HG02610 (cell line): Measurements from ENCODE around the gene NOL4L.

Experiments
- ATAC-seq: cut with Tn5 transposase; IDR thresholded peaks from one replicate; pipeline ENCODE4 v1.9.1; 2021; ENCODE audit warnings: mild to moderate bottlenecking, moderate library complexity; ENCODE audit not compliant: unreplicated experiment

The NOL4L gene

GRCh38 chr20:32577657-32578056 lies 7.5 kb downstream of the NOL4L start:
- ATAC-seq, result no peak

DNA sequence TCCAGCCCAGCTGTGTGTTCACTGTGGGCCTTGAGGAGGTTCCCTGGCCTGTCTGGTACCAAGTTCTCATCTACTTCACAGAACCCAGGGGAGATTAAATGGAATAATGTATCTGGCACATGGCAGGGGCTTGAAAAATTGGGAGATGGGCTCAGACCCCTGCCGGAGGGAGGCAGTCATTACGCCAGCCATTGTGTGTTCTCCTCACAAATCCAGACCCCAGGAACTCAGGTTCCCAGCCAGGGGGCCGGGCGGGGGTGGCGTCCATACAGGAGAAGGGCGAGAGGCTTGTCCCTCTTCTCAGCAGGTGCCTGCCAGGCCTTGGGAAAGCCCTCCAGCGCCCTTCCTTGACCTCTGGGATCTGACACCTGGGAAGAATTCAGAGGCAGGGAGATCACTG lies 8.1 kb downstream of the NOL4L start:
- ATAC-seq, result no peak

DNA sequence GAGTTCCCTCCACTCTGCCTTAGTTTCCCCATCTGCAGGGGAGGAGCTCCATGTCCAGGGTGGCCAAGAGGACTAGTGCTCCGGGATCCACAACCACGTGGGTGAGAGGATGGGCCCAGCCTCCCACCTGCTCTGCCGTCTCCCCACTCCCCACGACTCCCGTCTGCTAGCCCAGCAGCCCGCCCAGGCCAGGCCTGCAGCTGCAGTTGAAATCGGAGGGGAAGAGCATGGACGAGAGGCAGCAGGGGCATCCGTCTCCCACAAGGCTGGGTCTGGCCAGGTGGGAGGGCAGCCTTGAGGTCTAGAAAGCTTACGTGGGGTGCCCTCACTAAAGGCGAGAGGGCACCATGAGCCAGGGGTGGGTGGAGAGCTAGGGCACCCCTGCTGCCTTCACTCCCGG lies 8.6 kb downstream of the NOL4L start:
- no peak for ATAC-seq

DNA sequence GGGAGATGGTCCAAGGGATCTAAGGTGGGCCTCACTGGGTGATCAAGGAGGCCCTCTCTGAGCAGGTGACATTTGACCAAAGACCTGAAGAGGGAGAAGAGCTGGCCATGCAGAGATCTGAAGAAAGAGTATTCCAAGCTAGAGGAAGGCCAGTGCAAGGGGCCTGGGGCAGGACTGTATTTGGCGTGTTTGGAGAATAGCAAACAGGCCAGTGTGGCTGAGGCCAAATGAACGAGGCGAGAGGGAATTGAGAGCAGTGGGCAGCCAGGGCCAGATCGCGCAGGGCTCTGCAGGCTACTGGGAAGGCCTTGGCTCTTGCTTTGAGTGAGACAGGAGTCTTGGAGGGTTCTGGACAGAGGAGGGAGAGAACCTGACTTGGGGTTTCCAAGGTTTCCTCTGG lies 9.3 kb downstream of the NOL4L start:
- no peak for ATAC-seq

DNA sequence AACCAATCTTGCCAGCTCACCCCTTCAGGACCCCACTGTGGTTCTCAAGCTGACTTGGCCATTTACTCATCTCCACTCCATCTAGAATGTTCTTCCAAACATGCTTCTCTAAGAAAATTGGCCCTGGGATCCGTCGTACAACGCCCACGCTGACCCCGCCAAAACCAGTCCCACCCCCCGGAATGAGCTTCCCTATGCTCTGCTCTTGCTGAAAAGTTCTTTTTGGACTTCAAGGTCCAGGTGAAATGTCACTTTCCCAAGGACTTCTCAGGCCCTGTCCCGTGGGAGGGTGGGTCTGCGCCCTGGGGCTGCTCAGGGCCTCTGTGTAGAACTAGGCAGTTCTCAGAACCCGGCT lies 9.9 kb downstream of the NOL4L start:
- no peak for ATAC-seq

GRCh38 chr20:32574296-32575226 lies 10.6 kb downstream of the NOL4L start:
- ATAC-seq, result no peak

DNA sequence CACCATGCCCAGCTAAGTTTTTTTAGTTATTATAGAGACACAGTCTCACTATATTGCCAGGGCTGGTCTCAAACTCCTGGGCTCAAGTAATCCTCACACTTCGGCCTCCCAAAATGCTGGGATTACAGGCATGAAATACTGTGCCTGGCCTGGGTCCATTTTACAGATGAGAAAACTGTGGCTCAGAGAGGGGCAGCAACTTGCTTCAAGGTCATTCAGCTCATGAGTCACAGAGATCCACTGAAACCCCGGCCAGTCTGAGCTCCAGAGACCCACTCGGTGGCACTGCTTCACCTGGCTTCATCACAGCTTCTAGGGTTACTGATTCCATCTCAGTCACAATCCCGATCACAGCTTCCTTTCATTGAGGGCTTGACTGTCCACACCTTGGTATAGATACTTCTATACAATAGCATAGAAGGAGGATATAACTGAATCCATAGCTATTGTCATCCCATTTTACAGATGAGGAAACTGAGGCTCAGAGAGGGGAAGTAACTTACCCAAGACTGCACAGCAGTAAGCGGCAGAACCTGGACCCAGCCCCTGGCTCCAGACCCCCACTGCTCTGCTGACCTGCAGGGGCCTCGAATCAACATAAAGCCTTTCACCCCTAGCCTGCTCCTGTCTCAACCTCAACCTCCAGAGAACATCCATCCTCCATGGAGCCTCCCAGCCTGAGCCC lies 11.8 kb downstream of the NOL4L start:
- no peak for ATAC-seq

- ATAC-seq, result no peak
Observed at GRCh38 chr20:32572271-32572968, 12.7 kb downstream of the NOL4L start.

- ATAC-seq, result no peak
Observed at GRCh38 chr20:32571566-32571965, 13.6 kb downstream of the NOL4L start.

DNA sequence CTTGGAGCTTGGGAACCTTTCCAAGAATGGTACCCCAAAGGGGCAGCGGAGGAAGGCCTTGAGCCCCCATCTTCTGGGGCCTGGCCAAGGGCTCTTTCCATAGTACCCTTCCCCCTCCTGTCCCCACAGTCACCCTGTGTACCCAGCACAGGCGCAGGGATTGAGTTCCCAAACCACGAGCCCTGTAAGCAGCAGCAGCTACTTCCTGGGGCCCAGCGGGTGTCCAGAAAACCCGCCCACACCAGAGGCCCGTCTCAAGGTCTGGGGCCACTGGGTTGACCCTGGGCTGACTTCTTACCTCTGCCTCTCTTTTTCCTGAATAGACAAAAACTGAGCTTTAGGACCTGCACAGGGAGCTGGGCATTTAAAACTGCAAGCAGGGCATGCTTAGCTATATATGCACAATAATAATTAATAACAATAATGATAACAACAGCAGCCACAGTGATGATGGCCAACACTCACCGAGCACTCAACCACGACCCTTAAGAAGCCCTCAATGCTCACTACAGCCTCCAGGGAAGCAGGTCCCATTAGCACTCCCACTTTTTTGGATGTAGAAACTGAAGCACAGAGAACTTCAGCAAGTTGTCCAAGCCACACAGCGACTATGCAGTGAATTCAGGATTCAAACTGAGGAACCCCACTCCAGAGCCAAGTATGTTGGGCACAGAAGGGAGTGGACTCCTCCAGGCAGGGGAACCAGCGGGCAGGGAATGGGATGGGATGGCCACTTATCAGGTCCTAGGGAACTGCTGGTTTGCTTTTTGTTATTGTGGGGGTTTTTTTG lies 14.5 kb downstream of the NOL4L start:
- no peak for ATAC-seq

DNA sequence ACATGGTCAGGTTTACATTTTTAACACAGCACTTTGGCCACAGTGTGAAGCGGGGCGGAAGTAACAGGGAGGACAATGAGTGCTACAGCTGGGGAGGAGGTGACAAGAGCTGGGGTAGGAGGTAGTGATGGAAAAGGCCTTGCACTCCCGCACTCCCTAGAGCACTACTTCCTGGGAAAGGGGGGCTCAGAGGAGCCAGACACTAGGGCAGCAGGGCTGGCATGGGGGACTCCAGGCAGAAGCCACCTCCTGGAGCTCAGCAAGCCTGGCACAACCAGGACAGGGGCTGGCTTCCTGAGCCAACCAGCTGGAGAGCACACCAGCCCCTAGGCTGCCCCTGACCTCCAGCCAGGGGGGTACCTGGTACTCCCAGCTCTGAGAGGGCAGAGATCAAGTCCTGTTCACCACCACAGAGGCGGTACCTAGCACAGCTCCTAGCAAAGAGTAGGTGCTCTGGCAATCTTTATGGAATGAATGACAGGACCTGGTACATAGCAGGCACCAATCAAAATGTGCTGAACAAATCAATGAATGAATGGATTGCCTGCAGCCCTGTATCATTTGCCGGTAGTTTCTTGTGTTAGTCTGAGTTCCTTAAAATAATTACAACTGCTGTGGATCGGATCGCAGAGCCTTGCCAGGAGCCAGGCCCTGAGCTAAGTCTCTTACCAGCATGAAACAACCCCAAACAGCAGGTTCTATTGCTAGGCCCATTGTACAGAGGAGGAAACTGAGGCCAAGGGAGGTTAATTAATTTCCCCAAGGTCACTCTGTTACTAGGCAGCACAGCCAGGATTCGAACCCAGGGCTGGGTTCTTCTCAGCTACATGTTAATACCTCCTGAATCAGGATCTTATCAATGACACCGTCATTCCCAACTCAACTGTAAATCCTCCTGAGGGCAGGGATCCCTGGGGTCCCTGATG lies 15.5 kb downstream of the NOL4L start:
- ATAC-seq, result no peak

DNA sequence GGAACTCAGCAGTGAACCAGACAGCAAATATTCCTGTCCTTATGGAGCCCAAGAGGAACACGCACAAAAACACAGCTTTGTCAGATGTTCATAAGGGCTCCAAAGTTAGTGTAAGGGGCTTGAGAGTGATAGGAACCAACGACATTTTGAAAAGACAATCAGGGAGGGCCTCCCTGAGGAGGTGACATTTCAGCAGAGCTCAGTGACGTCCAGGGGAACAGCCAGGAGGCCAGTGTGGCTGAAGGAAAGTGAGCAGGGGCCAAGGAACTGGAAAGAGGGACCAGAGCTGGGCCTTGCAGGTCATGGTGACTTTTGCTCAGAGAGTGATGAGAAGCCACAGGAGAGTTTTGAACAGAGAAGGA lies 16.1 kb downstream of the NOL4L start:
- ATAC-seq, result no peak

DNA sequence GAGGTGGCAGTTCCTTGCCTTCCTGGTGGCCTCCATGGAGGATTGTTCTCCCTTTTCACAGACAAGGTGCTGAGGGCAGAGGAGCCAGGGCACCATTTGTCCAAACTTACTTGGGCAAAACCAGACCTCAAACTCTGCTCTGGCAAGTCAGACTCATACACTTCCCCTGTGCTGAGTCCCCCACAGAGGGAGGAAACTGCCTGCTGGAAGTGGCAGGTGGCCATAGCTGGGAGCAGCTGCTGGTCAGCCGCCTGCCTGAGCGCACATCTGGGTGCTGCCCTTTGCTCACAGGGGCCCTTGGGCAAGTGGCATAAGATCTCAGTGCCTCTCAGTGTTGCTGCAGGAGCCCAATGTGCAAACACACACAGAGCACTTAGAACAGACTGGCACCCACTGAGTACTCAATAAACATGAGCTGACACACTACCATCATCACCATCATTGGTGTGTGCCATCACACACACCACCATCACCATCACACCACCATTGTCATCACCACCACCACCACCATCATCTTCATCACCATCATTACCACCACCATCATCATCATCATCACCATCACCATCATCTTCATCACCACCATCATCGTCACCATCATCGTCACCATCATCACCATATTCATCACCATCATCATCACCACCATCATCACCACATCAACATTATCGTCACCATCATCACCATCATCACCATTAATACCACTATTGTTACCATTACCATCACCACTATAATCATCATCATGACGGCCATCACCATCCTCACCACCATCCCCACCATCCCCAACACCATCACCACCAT lies 17.6 kb downstream of the NOL4L start:
- ATAC-seq, result no peak

GRCh38 chr20:32566379-32567374 lies 18.5 kb downstream of the NOL4L start:
- ATAC-seq, result no peak

DNA sequence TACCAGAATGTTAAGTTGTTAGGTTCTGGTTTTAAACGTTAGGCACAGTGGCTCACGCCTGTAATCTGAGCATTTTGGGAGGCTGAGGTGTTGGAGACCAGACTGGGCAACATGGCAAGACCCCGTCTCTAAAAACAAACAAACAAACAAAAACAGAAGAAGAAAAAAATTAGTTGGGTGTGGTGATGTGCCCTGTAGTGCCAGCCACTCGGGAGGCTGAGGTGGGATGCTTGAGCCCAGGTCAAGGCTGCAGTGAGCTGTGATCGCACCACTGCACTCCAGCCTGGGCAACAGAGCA lies 19.4 kb downstream of the NOL4L start:
- ATAC-seq, result no peak

DNA sequence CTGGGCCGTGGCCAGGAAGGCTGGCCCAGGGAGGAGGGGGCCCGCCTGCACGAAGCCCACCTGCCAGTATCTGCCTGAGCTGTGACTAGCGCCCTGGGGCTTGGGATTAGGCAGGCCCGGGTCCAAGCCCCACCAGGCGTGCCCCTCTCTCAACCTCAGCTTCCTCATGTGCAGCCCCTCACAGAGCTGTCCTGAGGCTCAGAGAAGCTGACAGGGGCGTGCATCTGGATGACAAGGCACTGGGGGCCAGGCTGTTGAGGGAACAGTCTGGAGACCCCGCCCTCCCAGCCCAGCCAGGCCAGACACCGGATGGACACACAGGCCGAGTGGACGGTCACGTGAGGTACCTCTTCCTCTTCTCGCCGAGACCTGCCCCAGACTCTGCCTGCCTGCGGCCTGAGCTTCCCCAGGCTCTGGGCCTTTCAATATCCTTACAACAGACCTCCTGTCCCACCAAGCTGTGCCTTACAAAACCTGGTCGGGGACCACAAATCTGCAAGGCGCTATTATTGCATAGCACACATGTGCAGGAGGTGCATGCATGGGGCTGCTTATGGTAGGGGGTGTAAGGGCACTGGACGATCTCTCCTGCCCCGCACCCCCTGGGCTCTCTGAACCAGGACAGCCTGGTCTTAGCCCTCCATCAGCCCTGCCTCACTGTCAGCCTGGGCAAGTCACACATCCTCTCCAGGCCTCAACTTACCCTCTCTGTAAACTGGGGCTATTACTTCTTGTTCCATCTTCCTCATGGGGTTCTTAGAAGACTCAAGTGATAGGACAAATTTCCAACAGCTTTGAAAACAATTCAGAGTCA lies 20.0 kb downstream of the NOL4L start:
- no peak for ATAC-seq

GRCh38 chr20:32564440-32564839 lies 20.7 kb downstream of the NOL4L start:
- no peak for ATAC-seq
